Stimulated activated naive CD4-positive, alpha-beta T cell (primary cell): Measurements from ENCODE around the gene IL4.

ENCODE experiments used
- DNase-seq, 6 experiments: peaks; one replicate each; lab custom pipeline; 2025; lab: John Stamatoyannopoulos, UW

IL4 gene

GRCh38 chr5:132658381-132659302, 15.1 kb upstream of the IL4 start:
- no peak for DNase-seq

DNA sequence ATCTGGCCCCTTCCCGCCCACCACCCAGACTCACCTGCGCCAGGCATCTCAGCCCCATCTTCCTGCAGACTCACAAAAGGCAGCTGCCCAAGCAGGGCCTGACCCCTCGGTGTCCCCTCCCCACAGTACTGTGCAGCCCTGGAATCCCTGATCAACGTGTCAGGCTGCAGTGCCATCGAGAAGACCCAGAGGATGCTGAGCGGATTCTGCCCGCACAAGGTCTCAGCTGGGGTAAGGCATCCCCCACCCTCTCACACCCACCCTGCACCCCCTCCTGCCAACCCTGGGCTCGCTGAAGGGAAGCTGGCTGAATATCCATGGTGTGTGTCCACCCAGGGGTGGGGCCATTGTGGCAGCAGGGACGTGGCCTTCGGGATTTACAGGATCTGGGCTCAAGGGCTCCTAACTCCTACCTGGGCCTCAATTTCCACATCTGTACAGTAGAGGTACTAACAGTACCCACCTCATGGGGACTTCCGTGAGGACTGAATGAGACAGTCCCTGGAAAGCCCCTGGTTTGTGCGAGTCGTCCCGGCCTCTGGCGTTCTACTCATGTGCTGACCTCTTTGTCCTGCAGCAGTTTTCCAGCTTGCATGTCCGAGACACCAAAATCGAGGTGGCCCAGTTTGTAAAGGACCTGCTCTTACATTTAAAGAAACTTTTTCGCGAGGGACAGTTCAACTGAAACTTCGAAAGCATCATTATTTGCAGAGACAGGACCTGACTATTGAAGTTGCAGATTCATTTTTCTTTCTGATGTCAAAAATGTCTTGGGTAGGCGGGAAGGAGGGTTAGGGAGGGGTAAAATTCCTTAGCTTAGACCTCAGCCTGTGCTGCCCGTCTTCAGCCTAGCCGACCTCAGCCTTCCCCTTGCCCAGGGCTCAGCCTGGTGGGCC, 13.9 kb upstream of the IL4 start:
- DNase-seq: no peak

- no peak for DNase-seq
These were observed 12.4 kb upstream of the IL4 start for GRCh38 chr5:132661231-132662003.

- DNase-seq: no peak
These were observed 11.8 kb upstream of the IL4 start for GRCh38 chr5:132662004-132662401.

GRCh38 chr5:132662925-132663770, 10.6 kb upstream of the IL4 start:
- no peak for DNase-seq

GRCh38 chr5:132663771-132664695, 9.8 kb upstream of the IL4 start:
- no peak for DNase-seq

GRCh38 chr5:132664696-132665209, 9.0 kb upstream of the IL4 start:
- no peak for DNase-seq

DNA sequence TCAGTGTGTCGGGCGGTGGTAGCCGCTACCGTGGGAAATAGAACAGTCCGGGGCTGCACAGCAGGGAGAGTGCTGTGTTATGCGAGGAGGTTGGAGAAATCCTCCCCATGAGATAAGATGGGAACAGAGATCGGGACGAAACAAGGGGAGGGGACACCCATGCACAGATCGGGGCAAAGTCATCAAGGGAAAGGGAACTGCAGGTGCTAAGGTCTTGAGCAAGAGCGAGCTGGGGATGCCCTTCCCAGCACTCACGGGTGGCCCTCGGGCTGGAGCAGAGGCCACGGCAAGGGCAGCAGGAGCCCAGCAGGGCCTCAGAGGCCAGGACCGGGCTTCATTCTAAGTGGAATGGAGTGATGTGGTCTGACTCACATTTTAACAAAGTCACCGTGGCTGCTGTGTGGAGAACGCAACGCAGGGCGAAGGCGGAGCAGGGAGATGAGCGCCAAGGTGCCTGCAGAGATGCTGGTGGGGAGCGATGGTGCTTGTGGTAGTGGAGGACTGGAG, 8.2 kb upstream of the IL4 start:
- DNase-seq: no peak

- DNase-seq: no peak
These were observed 7.3 kb upstream of the IL4 start for GRCh38 chr5:132666310-132667123.

DNA sequence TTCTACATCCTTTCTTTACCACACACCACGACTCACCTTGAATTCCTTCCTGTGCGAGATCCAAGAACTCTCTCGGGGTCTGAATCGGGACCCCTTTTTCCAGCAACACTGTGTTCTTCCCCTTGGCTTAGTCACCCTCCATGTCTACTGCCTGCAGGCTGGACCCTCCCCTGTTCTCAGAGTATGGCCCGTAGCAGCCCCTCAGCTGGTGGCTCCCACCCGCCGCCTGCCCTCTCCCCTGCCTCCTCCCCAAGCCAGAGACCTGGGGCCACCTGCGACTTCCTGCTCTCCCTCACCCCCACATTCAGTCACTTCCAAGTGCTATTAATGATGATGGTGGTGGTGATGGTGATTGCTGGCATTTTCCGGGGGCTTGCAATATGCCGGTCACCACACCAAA, 6.5 kb upstream of the IL4 start:
- DNase-seq: no peak

DNA sequence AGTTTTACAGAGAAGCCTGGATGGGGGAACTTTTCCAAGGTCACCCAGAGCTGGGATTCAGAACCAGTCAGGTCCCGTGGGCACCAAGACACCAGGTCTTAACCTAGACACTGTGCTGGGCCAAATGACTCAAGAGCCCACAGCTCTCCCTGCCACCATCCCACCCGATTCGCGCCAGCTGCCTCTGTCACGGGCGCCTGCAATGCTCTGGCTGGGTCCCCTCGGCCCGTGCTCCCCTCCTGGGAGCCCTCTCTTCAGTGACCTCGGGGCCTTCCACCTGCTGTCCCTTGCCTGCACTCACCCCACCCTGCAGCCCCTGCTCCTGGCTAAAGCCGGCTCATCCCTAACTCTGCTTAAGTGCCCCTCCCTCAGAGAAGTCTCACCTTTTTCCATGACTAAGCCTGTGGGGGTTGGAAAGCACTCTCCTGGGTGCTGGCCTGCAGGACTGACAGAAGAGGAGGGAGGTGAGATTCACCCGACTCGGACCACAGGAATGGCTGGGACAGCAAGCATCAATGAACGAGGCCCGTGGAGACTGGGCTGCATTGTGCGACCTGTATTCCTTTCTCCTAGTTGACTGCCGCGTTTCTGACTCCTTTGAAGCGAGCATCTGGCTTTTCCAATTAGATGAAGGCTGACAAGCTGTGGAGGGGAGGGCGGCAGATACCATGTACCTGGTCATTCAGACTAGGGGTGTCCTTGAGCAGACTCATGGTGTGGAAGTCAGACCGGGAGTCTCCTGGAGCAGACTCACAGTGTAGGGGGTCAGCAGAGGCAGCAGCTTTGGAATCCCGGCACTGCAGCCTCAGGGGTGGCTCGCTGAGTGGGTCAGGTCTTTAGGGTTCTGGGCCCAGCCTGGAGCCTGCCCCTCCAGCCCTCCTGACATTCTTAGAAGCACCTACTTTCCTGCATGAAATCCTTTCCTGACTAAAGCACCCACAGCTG, 5.8 kb upstream of the IL4 start:
- no peak for DNase-seq

GRCh38 chr5:132668706-132669454, 4.9 kb upstream of the IL4 start:
- DNase-seq: no peak

GRCh38 chr5:132669455-132669820, 4.4 kb upstream of the IL4 start:
- DNase-seq: no peak

DNA sequence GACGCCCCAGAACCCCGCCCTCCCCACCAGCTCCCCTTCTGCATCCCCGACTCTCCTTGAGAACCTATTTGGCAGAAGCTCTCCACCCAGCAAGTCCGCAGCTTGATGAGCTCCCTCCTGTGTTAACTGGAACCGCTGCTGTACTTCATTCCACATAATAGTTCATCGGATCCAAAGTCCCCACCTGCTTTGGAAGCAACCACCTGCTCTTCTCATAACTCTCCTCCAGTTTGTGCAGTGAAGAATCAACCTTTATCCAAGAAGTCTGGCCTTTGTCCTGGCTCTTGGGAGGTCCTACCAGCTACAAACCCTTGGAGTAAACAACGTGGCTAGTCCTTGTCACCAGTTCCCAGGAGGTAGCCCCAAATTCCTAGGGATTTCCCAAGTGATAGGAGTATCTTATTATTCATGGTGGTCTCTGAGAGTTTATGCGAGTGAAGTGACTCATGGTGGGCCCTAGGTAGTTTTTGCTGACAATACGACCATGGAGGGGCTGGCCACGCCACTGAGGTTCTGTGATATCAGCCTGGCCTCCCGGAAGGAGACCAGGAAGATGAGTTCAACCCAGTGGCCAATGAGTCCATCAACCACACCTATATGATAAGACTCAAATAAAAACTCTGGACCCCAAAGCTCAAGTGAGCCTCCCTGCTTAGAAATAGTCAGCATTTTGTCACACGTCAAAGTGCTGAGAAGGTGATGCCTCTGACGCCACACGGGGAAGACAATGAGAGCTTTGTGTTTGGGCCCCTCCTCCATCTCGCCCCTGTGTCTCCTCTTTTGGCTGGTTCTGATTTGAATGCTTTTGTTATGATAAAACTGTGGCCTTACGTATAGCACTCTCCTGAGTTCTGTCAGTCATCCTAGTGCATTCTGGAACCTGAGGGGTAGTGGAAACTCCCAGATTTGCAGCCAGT, 3.6 kb upstream of the IL4 start:
- DNase-seq: no peak

DNA sequence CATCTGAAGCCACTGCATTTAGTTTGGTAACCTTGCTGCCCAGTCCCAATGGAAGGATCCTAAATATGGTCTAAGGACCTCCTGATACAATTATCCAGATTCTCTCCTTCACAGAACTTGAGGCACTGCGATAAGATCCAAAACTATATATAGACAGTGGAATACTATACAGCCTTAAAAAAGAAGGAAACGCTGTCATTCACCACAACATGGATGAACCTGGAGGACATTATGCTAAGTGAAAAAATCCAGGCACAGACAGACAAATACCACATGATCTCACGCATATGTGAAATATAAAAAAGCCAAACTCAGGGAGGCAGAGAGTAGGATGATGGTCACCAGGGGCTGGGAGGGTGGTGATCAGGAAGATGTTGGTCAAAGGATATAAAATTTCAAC, 2.8 kb upstream of the IL4 start:
- DNase-seq: no peak

GRCh38 chr5:132673488-132673887, 301 bp upstream of the IL4 start:
- DNase-seq: no peak
